Caco-2 (cell line): ENCODE measurements around the gene APAF1. TPM values are rescaled to one million over a fixed set of nuclear protein-coding genes. Genes with fewer than 3 reads are reported as not detected.
A peak's percentile ranks its signal among the peaks of the same experiment; 100 is the strongest.
"Not testable (repeated sequence)": the region's sequence is repeated elsewhere in the genome, so short reads cannot be mapped to it uniquely, and the experiment has no call there.

ENCODE experiments used
- BruUV-seq: library from RNA; stranded (reverse); fragments of 400-500 nt; replicated peaks from 2 replicates; lab custom pipeline; 2021; lab: Mats Ljungman, UMichigan
- CTCF ChIA-PET: fragments of 300-600 bp; sonication (Branson Sonifier 250); formaldehyde crosslinking; loops from one replicate; lab custom pipeline; 2022; ENCODE audit warnings: antibody characterized with exemption; lab: Charles Lee
- POLR2A ChIA-PET: fragments of 300-600 bp; sonication (Branson Sonifier 250); formaldehyde crosslinking; loops from one replicate; lab custom pipeline; 2022; ENCODE audit warnings: antibody characterized with exemption; lab: Charles Lee
- DNase-seq, 2 experiments: peaks; one replicate each; pipeline versions ENCODE4 v3.0.0 to v3.0.0-alpha.2; 2020 to 2022
- H3K27me3 ChIP-seq: replicated peaks from 2 replicates; pipeline ENCODE4 v1.6.0; 2011; ENCODE audit warnings: low read length; ENCODE audit not compliant: control insufficient read depth, insufficient read depth
- H3K36me3 ChIP-seq: 2 replicates; pipeline ENCODE4 v1.5.1; 2011; ENCODE audit warnings: low read length; ENCODE audit not compliant: control insufficient read depth, insufficient read depth
- H3K4me1 ChIP-seq: fragments of 250-450 bp; sonication (Bioruptor Pico); 2 replicates; pipeline ENCODE4 v1.5.1; 2020; ENCODE audit warnings: mild to moderate bottlenecking
- H3K4me3 ChIP-seq: 2 replicates; pipeline ENCODE4 v1.5.1; 2011; ENCODE audit warnings: low read depth, mild to moderate bottlenecking, control low read depth, low read length
- H3K9me3 ChIP-seq: fragments of 250-450 bp; sonication (Bioruptor Pico); 2 replicates; pipeline ENCODE4 v1.5.1; 2020; ENCODE audit warnings: mild to moderate bottlenecking, moderate library complexity
- H3K27ac Mint-ChIP-seq: one replicate; pipeline ENCODE4 v1.8.0; 2022; ENCODE audit warnings: mixed read lengths; ENCODE audit not compliant: unreplicated experiment
- H3K27me3 Mint-ChIP-seq: one replicate; pipeline ENCODE4 v1.8.0; 2022; ENCODE audit warnings: mixed read lengths; ENCODE audit not compliant: insufficient read depth, unreplicated experiment
- H3K36me3 Mint-ChIP-seq: one replicate; pipeline ENCODE4 v1.8.0; 2022; ENCODE audit warnings: mild to moderate bottlenecking, mixed read lengths; ENCODE audit not compliant: insufficient read depth, unreplicated experiment
- H3K4me1 Mint-ChIP-seq: one replicate; pipeline ENCODE4 v1.8.0; 2022; ENCODE audit warnings: low read depth, mixed read lengths; ENCODE audit not compliant: unreplicated experiment
- H3K4me3 Mint-ChIP-seq: one replicate; pipeline ENCODE4 v1.8.0; 2022; ENCODE audit warnings: mild to moderate bottlenecking, moderate library complexity, mixed read lengths; ENCODE audit not compliant: unreplicated experiment
- H3K9me3 Mint-ChIP-seq: one replicate; pipeline ENCODE4 v1.8.0; 2022; ENCODE audit warnings: mixed read lengths; ENCODE audit not compliant: unreplicated experiment
- intact Hi-C: fragments of 100-400 bp; cut with micrococcal nuclease; formaldehyde crosslinking; loops from one replicate; pipeline ENCODE4 v1.10.0; 2022; ENCODE audit not compliant: unreplicated experiment
- total RNA-seq: library from RNA; stranded (reverse); gene quantifications from 2 replicates; pipeline ENCODE4 v1.2.3, GENCODE V29; 2022
- TF ChIP-seq, protein P1 (sequence below), 2 experiments: fragments of 200-600 bp in 1 of 2; IDR thresholded peaks; 1 replicate in 1 of 2; 2 replicates in 1 of 2; pipeline versions ENCODE4 v1.5.1 to v1.8.0; 2011 to 2022; ENCODE audit warnings: antibody characterized with exemption in 1 of 2, control low read depth in 1 of 2, inconsistent platforms in 1 of 2, low read depth in 1 of 2, low read length in 1 of 2, mild to moderate bottlenecking in 1 of 2, moderate library complexity in 1 of 2; ENCODE audit not compliant: insufficient read depth in 1 of 2, severe bottlenecking in 1 of 2, unreplicated experiment in 1 of 2

The APAF1 gene
- total RNA-seq, 1 experiment from 2014 or later = 13.4 TPM

DNA sequence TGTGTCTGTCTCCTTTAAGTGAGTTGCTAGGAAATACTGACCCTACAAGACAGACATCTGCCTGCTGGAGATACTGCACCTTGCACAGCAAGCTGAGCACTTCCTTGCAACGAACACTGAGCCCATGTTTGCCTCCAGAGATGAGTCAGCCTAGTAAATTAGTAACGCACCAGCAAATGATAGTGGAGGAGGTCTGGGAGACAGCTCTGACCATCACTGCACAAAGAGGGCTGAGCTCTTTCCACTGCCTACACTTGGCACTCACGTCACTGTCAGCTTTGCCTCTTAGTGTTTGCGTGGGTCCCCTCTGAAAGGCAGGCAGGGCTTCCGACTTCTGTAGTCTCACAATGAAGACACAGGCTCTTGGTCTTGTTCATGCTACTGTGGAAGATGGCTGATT is 109.0 kb downstream of the APAF1 start:
- peaks cover 7% of the 10 kb centered on the region for H3K4me1 Mint-ChIP-seq
- POLR2A ChIA-PET = no interaction called here
- intact Hi-C loops = loop anchor here (5.0 kb wide), 1 partner anchor 243 kb away; no protein-coding TSS in a partner anchor

DNA sequence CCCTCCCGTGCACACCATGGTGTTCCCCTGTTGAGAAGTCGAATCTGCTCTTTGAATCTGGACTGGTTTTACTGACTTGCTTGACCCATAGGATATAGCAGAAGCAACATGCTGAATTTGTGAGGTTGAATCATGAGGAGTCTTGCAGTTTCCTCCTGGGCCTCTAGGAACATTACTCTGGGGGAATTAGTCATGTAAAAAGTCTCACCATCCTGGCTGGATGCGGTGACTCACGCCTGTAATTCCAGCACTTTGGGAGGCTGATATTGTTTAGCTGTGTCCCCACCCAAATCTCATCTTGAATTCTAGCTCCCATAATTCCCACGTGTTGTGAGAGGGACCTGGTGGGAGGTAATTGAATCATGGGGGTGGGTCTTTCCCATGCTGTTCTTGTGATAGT is 110.8 kb downstream of the APAF1 start:
- H3K27ac Mint-ChIP-seq, POLR2A ChIA-PET, H3K27me3 Mint-ChIP-seq, CTCF ChIA-PET, DNase-seq, H3K36me3 ChIP-seq, H3K4me1 Mint-ChIP-seq, H3K36me3 Mint-ChIP-seq, H3K4me3 Mint-ChIP-seq, H3K4me3 ChIP-seq, H3K9me3 Mint-ChIP-seq, H3K27me3 ChIP-seq, BruUV-seq, H3K9me3 ChIP-seq, intact Hi-C loops: not testable (repeated sequence)
- peaks cover 10% of the 10 kb centered on the region for H3K4me1 ChIP-seq

More for the DNA sequence above, 109.0 kb downstream of the APAF1 start:
- H3K9me3 Mint-ChIP-seq = no peaks in the 10 kb centered on the region
- Histone ChIP-seq H3K27me3 (no peaks in the 10 kb centered on the region), H3K4me3 (no peak overlapping the region), H3K36me3 (no peaks in the 10 kb centered on the region), H3K9me3 (no peaks in the 10 kb centered on the region), H3K4me1 (peaks cover 10% of the 10 kb centered on the region)
- TF ChIP-seq, protein P1, sequence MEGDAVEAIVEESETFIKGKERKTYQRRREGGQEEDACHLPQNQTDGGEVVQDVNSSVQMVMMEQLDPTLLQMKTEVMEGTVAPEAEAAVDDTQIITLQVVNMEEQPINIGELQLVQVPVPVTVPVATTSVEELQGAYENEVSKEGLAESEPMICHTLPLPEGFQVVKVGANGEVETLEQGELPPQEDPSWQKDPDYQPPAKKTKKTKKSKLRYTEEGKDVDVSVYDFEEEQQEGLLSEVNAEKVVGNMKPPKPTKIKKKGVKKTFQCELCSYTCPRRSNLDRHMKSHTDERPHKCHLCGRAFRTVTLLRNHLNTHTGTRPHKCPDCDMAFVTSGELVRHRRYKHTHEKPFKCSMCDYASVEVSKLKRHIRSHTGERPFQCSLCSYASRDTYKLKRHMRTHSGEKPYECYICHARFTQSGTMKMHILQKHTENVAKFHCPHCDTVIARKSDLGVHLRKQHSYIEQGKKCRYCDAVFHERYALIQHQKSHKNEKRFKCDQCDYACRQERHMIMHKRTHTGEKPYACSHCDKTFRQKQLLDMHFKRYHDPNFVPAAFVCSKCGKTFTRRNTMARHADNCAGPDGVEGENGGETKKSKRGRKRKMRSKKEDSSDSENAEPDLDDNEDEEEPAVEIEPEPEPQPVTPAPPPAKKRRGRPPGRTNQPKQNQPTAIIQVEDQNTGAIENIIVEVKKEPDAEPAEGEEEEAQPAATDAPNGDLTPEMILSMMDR (IDR thresholded peaks at IDR 0.05; ENCODE audit: insufficient read depth in 1 of 2, low read depth in 1 of 2, low read length in 1 of 2, severe bottlenecking in 1 of 2, unreplicated experiment in 1 of 2) = no peak
- no peak overlapping the region for H3K27ac Mint-ChIP-seq
- peaks cover 7% of the 10 kb centered on the region for H3K27me3 Mint-ChIP-seq
- no peaks in the 10 kb centered on the region for H3K36me3 Mint-ChIP-seq
- peak; percentile 57 to 64 for DNase-seq
- no TSS peak for BruUV-seq
- CTCF ChIA-PET = interaction anchor here (1.0 kb wide), 1 partner anchor 245 kb away, joined by 4 read pairs; no protein-coding TSS in a partner anchor
- no peak overlapping the region for H3K4me3 Mint-ChIP-seq

DNA sequence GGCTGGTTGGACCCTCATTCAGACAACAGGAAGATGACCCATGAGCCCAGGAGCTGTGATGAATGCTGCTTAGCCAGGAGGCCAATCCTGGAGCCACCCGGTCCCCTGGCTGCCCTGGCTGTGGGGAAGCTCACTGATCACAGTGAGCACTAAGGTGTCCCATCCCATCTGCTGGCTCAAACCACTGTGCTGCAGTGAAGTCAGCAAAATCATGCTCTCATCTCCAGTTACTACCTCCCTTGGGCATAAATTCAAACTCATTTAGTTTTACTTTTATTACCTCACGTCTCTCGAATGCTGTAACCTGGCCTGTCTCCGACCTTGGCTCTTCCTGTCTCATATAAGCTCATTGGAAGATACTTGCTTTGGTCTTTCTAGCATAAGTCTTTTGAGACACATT is 112.4 kb downstream of the APAF1 start:
- CTCF ChIA-PET = no interaction called here
- Mint-ChIP-seq H3K27me3 (peaks cover 6% of the 10 kb centered on the region), H3K4me1 (peaks cover 7% of the 10 kb centered on the region), H3K36me3 (no peaks in the 10 kb centered on the region), H3K9me3 (no peaks in the 10 kb centered on the region), H3K27ac (no peak overlapping the region), H3K4me3 (no peak overlapping the region)
- no peaks in the 10 kb centered on the region for H3K9me3 ChIP-seq
- TF ChIP-seq, protein P1 (IDR thresholded peaks at IDR 0.05; ENCODE audit: insufficient read depth in 1 of 2, low read depth in 1 of 2, low read length in 1 of 2, severe bottlenecking in 1 of 2, unreplicated experiment in 1 of 2) = no peak
- intact Hi-C loops = no loop called here
- BruUV-seq = no TSS peak
- H3K27me3 ChIP-seq = no peaks in the 10 kb centered on the region; the same call in 1 of the 2 replicates
- H3K36me3 ChIP-seq = no peaks in the 10 kb centered on the region
- POLR2A ChIA-PET = no interaction called here
- H3K4me3 ChIP-seq = no peak overlapping the region
- H3K4me1 ChIP-seq = peaks cover 10% of the 10 kb centered on the region
- DNase-seq = no peak
